ENCODE data around the gene CDK1.

DNA sequence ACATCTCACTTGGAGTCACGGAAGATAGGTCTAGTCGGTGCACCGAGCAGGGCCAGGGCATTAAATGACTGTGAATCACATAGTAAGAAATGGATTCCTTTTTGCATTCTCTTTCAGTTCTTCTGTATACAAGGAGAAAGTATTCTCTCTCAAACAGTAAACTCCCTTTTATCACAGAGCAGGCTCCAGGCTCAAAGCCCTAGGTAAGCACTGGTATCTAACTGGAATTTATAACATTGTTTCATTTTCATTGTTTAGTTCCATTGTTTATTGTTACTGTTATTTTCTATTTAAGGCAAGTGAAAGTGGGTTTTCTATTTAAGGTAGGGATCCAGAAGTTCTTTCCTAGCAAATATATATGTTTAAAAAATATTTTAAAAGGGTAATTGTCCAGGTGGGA, 44.1 kb upstream of the CDK1 start:
- TF ChIP-seq EZH2 (IDR thresholded peaks at IDR 0.05; ENCODE audit: borderline replicate concordance, control insufficient read depth, low read depth, low read length) (no peak), RAD51 (IDR thresholded peaks at IDR 0.05) (no peak), NFYB (IDR thresholded peaks at IDR 0.05; ENCODE audit: insufficient read depth, low read depth, low read length) (no peak), POLR2AphosphoS5 (IDR thresholded peaks at IDR 0.05; ENCODE audit: low read length) (no peak), NFXL1 (IDR thresholded peaks at IDR 0.05; ENCODE audit: borderline replicate concordance) (no peak), CTCF (IDR thresholded peaks at IDR 0.05 in 2 of 3, conservative IDR thresholded peaks at IDR 0.05 in 1 of 3; ENCODE audit: control insufficient read depth in 2 of 3, extremely low read depth in 1 of 3, insufficient read depth in 1 of 3, low read depth in 3 of 3, low read length in 3 of 3) (no peak), CHD4 (IDR thresholded peaks at IDR 0.05) (no peak), POLR2AphosphoS2 (IDR thresholded peaks at IDR 0.05; ENCODE audit: low read depth, low read length) (no peak), HDAC6 (IDR thresholded peaks at IDR 0.05; ENCODE audit: unreplicated experiment) (no peak), NRF1 (conservative IDR thresholded peaks at IDR 0.05; ENCODE audit: low read depth, low read length) (no peak)
- TF ChIP-seq, protein P1, sequence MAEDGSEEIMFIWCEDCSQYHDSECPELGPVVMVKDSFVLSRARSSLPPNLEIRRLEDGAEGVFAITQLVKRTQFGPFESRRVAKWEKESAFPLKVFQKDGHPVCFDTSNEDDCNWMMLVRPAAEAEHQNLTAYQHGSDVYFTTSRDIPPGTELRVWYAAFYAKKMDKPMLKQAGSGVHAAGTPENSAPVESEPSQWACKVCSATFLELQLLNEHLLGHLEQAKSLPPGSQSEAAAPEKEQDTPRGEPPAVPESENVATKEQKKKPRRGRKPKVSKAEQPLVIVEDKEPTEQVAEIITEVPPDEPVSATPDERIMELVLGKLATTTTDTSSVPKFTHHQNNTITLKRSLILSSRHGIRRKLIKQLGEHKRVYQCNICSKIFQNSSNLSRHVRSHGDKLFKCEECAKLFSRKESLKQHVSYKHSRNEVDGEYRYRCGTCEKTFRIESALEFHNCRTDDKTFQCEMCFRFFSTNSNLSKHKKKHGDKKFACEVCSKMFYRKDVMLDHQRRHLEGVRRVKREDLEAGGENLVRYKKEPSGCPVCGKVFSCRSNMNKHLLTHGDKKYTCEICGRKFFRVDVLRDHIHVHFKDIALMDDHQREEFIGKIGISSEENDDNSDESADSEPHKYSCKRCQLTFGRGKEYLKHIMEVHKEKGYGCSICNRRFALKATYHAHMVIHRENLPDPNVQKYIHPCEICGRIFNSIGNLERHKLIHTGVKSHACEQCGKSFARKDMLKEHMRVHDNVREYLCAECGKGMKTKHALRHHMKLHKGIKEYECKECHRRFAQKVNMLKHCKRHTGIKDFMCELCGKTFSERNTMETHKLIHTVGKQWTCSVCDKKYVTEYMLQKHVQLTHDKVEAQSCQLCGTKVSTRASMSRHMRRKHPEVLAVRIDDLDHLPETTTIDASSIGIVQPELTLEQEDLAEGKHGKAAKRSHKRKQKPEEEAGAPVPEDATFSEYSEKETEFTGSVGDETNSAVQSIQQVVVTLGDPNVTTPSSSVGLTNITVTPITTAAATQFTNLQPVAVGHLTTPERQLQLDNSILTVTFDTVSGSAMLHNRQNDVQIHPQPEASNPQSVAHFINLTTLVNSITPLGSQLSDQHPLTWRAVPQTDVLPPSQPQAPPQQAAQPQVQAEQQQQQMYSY (CRISPR knock-in tag; IDR thresholded peaks at IDR 0.05), result no peak

Measured in GM12878 (cell line).